LNCAP (cell line): ENCODE measurements around the gene LGR6.

Experiments
- TF ChIP-seq, protein P1 (sequence below): fragments of 450-650 bp; IDR thresholded peaks from 2 replicates; pipeline ENCODE4 v1.5.1; 2017; ENCODE audit warnings: mild to moderate bottlenecking

The LGR6 gene

GRCh38 chr1:202272103-202272845 is 78.7 kb downstream of the LGR6 start:
- TF ChIP-seq, protein P1, sequence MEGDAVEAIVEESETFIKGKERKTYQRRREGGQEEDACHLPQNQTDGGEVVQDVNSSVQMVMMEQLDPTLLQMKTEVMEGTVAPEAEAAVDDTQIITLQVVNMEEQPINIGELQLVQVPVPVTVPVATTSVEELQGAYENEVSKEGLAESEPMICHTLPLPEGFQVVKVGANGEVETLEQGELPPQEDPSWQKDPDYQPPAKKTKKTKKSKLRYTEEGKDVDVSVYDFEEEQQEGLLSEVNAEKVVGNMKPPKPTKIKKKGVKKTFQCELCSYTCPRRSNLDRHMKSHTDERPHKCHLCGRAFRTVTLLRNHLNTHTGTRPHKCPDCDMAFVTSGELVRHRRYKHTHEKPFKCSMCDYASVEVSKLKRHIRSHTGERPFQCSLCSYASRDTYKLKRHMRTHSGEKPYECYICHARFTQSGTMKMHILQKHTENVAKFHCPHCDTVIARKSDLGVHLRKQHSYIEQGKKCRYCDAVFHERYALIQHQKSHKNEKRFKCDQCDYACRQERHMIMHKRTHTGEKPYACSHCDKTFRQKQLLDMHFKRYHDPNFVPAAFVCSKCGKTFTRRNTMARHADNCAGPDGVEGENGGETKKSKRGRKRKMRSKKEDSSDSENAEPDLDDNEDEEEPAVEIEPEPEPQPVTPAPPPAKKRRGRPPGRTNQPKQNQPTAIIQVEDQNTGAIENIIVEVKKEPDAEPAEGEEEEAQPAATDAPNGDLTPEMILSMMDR = no peak

- TF ChIP-seq, protein P1 = peak; percentile 51; the same call in 1 of the 2 replicates
Observed at GRCh38 chr1:202274611-202275010, 81.0 kb downstream of the LGR6 start.

DNA sequence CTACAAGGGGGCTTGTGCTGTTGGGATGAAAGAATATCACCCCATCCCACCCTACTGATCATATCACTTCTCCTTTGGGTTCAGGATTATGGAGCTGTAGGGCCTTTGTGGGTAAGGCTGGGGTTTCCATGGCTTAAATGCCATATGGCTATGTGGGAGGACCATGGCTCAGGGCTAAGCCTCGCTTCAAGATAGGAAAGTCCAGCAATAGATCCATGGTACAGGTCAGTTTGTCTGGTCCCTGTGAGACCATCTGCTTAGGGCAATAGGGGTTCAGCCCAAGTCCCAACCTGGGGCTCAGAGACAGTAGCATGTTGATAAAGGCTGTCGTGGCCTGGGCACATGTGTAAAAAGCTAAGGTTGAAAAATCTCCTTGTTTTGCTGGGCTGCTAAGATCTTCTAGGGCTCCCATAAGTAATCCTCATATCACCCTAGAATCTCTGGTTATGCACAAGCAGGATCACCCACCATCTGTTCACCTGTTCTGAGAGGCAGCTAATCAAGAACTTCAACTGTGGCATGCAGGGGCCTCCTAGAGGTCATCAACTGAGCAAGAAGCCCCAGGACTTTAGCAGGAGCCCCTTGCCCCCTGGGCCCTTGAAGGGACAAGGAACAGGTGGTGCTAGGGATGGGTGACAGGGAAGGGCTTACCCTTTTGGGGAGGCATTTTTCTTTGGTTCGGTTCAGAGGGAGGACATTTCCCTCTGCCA is 81.6 kb downstream of the LGR6 start:
- TF ChIP-seq, protein P1 = no peak

DNA sequence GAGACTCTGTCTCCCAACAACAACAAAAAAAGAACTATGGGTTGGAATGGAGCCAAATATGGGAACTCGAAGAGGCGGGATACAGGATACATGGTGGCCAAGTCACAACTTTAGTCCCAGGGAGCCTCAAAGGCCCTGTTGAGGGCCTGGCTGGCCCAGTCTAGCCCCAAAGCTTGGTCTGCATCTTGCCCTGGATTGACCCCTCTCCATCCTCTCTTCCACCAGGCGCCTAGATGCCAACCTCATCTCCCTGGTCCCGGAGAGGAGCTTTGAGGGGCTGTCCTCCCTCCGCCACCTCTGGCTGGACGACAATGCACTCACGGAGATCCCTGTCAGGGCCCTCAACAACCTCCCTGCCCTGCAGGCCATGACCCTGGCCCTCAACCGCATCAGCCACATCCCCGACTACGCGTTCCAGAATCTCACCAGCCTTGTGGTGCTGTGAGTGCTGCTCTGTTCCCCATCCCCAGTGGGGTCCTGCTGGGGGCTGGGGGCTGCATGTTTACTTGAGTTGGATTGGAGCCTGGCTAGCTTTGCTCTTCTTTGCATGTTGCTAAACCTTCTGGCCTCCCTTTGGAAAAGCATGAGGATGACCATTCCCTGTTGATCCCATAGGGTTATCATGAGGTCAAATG is 82.6 kb downstream of the LGR6 start:
- TF ChIP-seq, protein P1 = no peak

GRCh38 chr1:202276920-202277319 is 83.3 kb downstream of the LGR6 start:
- TF ChIP-seq, protein P1 = no peak

GRCh38 chr1:202278751-202279150 is 85.2 kb downstream of the LGR6 start:
- TF ChIP-seq, protein P1 = no peak

DNA sequence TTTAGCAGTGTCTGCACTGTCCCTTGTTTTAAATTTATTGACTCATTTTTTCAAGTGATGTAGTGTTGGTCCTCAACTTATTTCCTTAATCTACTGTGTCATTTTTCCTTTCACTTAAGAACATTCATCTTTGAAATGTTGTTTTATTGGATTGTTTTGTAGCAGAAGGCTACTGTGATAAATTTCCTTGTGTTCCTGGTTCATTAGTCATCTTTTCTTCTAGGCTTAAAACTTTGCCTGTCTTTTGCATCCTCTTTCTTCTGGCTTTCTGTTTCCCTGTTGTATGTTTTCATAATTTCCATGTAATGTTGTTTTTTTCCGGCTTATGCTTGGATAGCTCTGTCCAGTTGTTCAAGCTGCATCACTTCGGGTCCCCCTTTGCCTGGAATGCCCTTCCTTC is 86.2 kb downstream of the LGR6 start:
- TF ChIP-seq, protein P1 = no peak
